HEK293T (cell line): ENCODE results near the gene CROCC.

Source experiments
- FOXK2 ChIP-seq: fragments of 450-650 bp; IDR thresholded peaks from 2 replicates; pipeline ENCODE4 v1.6.1; 2016; ENCODE audit warnings: mild to moderate bottlenecking
- HDGF ChIP-seq: fragments of 450-650 bp; IDR thresholded peaks from 2 replicates; pipeline ENCODE4 v1.6.1; 2017; ENCODE audit warnings: antibody characterized with exemption, borderline replicate concordance

DNA sequence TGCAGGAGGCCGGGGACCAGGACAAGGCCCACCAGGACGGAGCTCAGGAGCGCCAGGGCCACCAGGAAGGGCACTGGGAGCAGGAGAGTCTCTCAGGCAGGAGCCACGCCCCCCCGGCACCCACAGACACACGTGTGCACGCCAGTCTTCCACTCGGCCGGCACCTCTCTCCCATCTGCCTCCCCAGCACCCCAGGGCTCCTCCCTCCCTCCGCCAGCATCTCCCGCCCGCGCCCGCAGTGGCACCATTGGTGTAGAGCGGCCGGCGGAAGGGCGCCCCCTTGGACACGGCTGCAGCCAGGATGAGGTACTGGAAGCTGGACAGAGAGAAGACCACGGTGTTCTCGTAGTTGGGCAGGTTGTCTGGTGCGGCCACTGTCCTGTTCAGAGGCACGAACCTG lies 64.8 kb downstream of the CROCC start:
- TF ChIP-seq FOXK2 = no peak
- TF ChIP-seq HDGF = no peak
